ENCODE measurements around the gene PPAT. TPM values are rescaled to one million over a fixed set of nuclear protein-coding genes. Genes with fewer than 3 reads are reported as not detected.

Gene PPAT
- total and polyA plus RNA-seq, 2 donors (not counting 3 experiments of a cell fraction or from before 2014, with no cell fraction given), result 4.3 to 25.5 TPM

- TF ChIP-seq GATA2 (IDR thresholded peaks at IDR 0.05; ENCODE audit: insufficient read depth, insufficient read length, low read depth, low read length), result no peak
- no peak for TF ChIP-seq EZH2 (IDR thresholded peaks at IDR 0.05; ENCODE audit: borderline replicate concordance, low read depth, low read length, severe bottlenecking)
- TF ChIP-seq MYC (IDR thresholded peaks at IDR 0.05; ENCODE audit: low read depth, low read length), result no peak
- no peak for TF ChIP-seq JUN (IDR thresholded peaks at IDR 0.05; ENCODE audit: borderline replicate concordance, insufficient read depth, insufficient read length, low read depth)
- no peak for TF ChIP-seq CTCF (IDR thresholded peaks at IDR 0.05; ENCODE audit: extremely low read depth in 1 of 2, insufficient read depth in 1 of 2, low read depth in 1 of 2, low read length in 2 of 2)
- no peak for TF ChIP-seq MAX (IDR thresholded peaks at IDR 0.05; ENCODE audit: insufficient read depth, insufficient read length)
- TF ChIP-seq POLR2A (IDR thresholded peaks at IDR 0.05; ENCODE audit: low read depth, low read length), result no peak
- no peak for TF ChIP-seq FOS (IDR thresholded peaks at IDR 0.05; ENCODE audit: borderline replicate concordance, insufficient read depth, low read length)
- no peak for TF ChIP-seq POLR2AphosphoS5 (IDR thresholded peaks at IDR 0.05; ENCODE audit: insufficient read depth, low read depth, low read length)
- CTCF ChIA-PET, result interaction anchor here (0.6 to 1.4 kb wide), 5 partner anchors 9 to 517 kb away, joined by 3 to 5 read pairs (median 3); partner anchors contain the start of genes CEP135, PAICS and PPAT
- dilution Hi-C loops (cut with MboI; ENCODE audit: extremely low pct_ligation_motif_present, low sequenced_read_pairs) (no loop called here), intact Hi-C loops (cut with micrococcal nuclease) (loop anchor here (1.0 kb wide), 1 partner anchor 55 kb away; no protein-coding TSS in a partner anchor)
- no peak for DNase-seq (ENCODE audit: low read depth, low spot score)
- H3K4me1 ChIP-seq (ENCODE audit: control insufficient read depth, extremely low read depth, insufficient read depth, low read length), result peaks cover 27% of the 10 kb centered on the region
- peak overlapping the region; percentile 99 for H3K4me2 ChIP-seq (ENCODE audit: insufficient read depth, low read length)
- H3K79me2 ChIP-seq (ENCODE audit: control insufficient read depth, insufficient read depth, low read length), result peaks cover 65% of the 10 kb centered on the region
- peak overlapping the region in 2 of 3 experiments; percentile 1 to 99 for H3K4me3 ChIP-seq (replicated peaks in 1 of 3; ENCODE audit: insufficient read depth in 1 of 3, low read depth in 1 of 3, low read length in 3 of 3)
- peaks cover 0 to 18% of the 10 kb centered on the region in 2 experiments for H3K36me3 ChIP-seq (ENCODE audit: control insufficient read depth in 2 of 2, extremely low read depth in 1 of 2, insufficient read depth in 2 of 2, low read length in 2 of 2)
- H3K9me1 ChIP-seq (replicated peaks; ENCODE audit: control insufficient read depth, extremely low read depth, insufficient read depth, low read length), result no peaks in the 10 kb centered on the region
- no TSS peak for BruUV-seq (replicated peaks)
- no peaks in the 10 kb centered on the region for H3K9me3 ChIP-seq (replicated peaks; ENCODE audit: control insufficient read depth, insufficient read depth, low read length)
- POLR2A ChIA-PET, result interaction anchor here (1.0 to 1.4 kb wide), 2 partner anchors 30 to 79 kb away, joined by 3 read pairs; partner anchors contain the start of genes AASDH and PAICS
- H2AFZ ChIP-seq (ENCODE audit: low read depth, low read length), result no peak overlapping the region
- H4K20me1 ChIP-seq (replicated peaks; ENCODE audit: control insufficient read depth, extremely low read depth, insufficient read depth, low read length), result no peaks in the 10 kb centered on the region
- no peaks in the 10 kb centered on the region for H3K27me3 ChIP-seq (ENCODE audit: control insufficient read depth in 2 of 2, insufficient read depth in 2 of 2, low read length in 2 of 2)
- peak overlapping the region; percentile 98 for H3K9ac ChIP-seq (replicated peaks; ENCODE audit: extremely low read depth, insufficient read depth, low read length)
- peak; percentile 8 for FAIRE-seq
- peak overlapping the region; percentile 94 for H3K27ac ChIP-seq (ENCODE audit: insufficient read depth, low read depth, low read length)
Measured at GRCh38 chr4:56465599-56466295, 30.3 kb upstream of the PPAT start.
